Panc1 (cell line): ENCODE measurements around the gene OSBPL8. TPM values are rescaled to one million over a fixed set of nuclear protein-coding genes. Genes with fewer than 3 reads are reported as not detected.

Experiments
- ATAC-seq: fragments of 200-7000 bp; cut with Tn5 transposase; 2 replicates; pipeline ENCODE4 v1.9.1; 2020; ENCODE audit warnings: mild to moderate bottlenecking, moderate library complexity
- BruUV-seq: library from RNA; stranded (reverse); fragments of 400-500 nt; replicated peaks from 2 replicates; lab custom pipeline; 2021; lab: Mats Ljungman, UMichigan
- CTCF ChIA-PET: fragments of 300-600 bp; sonication (Branson Sonifier 250); formaldehyde crosslinking; loops from one replicate; lab custom pipeline; 2022; ENCODE audit warnings: antibody characterized with exemption; lab: Charles Lee
- POLR2A ChIA-PET: fragments of 300-600 bp; sonication (Branson Sonifier 250); formaldehyde crosslinking; loops from one replicate; lab custom pipeline; 2022; ENCODE audit warnings: antibody characterized with exemption; lab: Charles Lee
- DNase-seq: peaks from one replicate; pipeline ENCODE4 v3.0.0-alpha.2; 2010; ENCODE audit warnings: low read depth, low spot score
- H3K27ac ChIP-seq: 2 replicates; pipeline ENCODE4 v1.5.1; 2011; ENCODE audit warnings: mild to moderate bottlenecking, low read length, inconsistent platforms
- H3K27me3 ChIP-seq: fragments of 200-500 bp; sonication (Bioruptor generic); 2 replicates; pipeline ENCODE4 v1.6.0; 2014; ENCODE audit warnings: low read length, inconsistent platforms; ENCODE audit not compliant: control insufficient read depth, insufficient read depth
- H3K36me3 ChIP-seq: fragments of 200-500 bp; sonication (Bioruptor generic); 2 replicates; pipeline ENCODE4 v1.5.1; 2014; ENCODE audit warnings: inconsistent platforms, mild to moderate bottlenecking, low read length, moderate library complexity; ENCODE audit not compliant: control insufficient read depth, insufficient read depth
- H3K4me1 ChIP-seq: 2 replicates; pipeline ENCODE4 v1.5.1; 2011; ENCODE audit warnings: inconsistent platforms, mild to moderate bottlenecking, low read length, moderate library complexity; ENCODE audit not compliant: control insufficient read depth, insufficient read depth
- H3K4me3 ChIP-seq, 2 experiments: 2 replicates each; pipeline ENCODE4 v1.5.1; 2011 to 2012; ENCODE audit warnings: low read depth in 2 of 2, low read length in 2 of 2, mild to moderate bottlenecking in 2 of 2, inconsistent platforms in 1 of 2, moderate library complexity in 1 of 2
- H3K9me3 ChIP-seq: fragments of 200-500 bp; sonication (Bioruptor generic); 2 replicates; pipeline ENCODE4 v1.5.1; 2014; ENCODE audit warnings: low read depth, mild to moderate bottlenecking, inconsistent platforms, low read length, moderate library complexity; ENCODE audit not compliant: control insufficient read depth, insufficient read depth
- CTCF ChIP-seq: fragments of 450-650 bp; IDR thresholded peaks from 2 replicates; pipeline ENCODE4 v1.5.1; 2017; ENCODE audit warnings: mild to moderate bottlenecking
- POLR2AphosphoS5 ChIP-seq: IDR thresholded peaks from 2 replicates; pipeline ENCODE4 v1.6.1; 2012; ENCODE audit warnings: mild to moderate bottlenecking, low read depth, low read length, moderate library complexity
- REST ChIP-seq, 2 experiments: IDR thresholded peaks; 2 replicates each; pipeline ENCODE4 v1.6.1; 2011 to 2012; ENCODE audit warnings: low read depth in 2 of 2, control low read depth in 1 of 2, low read length in 1 of 2, mild to moderate bottlenecking in 1 of 2, moderate library complexity in 1 of 2; ENCODE audit not compliant: insufficient read depth in 1 of 2
- SIN3A ChIP-seq: IDR thresholded peaks from 2 replicates; pipeline ENCODE4 v1.6.1; 2012; ENCODE audit warnings: low read depth, mild to moderate bottlenecking, low read length, moderate library complexity, borderline replicate concordance; ENCODE audit not compliant: insufficient read depth
- TCF7L2 ChIP-seq: IDR thresholded peaks from 2 replicates; pipeline ENCODE4 v1.6.1; 2011; ENCODE audit warnings: mild to moderate bottlenecking, low read depth, low read length, inconsistent platforms
- in situ Hi-C: cut with HindIII; loops from 2 replicates; pipeline ENCODE4 v1.10.0; 2016; ENCODE audit warnings: low sequenced_read_pairs, low pct_unique_long_range_greater_than_20kb
- intact Hi-C: fragments of 100-400 bp; cut with micrococcal nuclease; formaldehyde crosslinking; loops from one replicate; pipeline ENCODE4 v1.10.0; 2022; ENCODE audit not compliant: unreplicated experiment
- total RNA-seq: library from RNA; stranded (reverse); gene quantifications from one replicate; pipeline ENCODE4 v1.2.1, GENCODE V29; 2021; ENCODE audit not compliant: unreplicated experiment

OSBPL8 gene
- total RNA-seq, 1 experiment from 2014 or later: 76.9 TPM

- no peak for TF ChIP-seq TCF7L2
- TF ChIP-seq POLR2AphosphoS5: no peak
- TF ChIP-seq CTCF: no peak
- TF ChIP-seq SIN3A: no peak
- no peak for TF ChIP-seq REST (IDR thresholded peaks at IDR 0.05; ENCODE audit: insufficient read depth in 1 of 2, low read depth in 2 of 2, low read length in 1 of 2)
- H3K4me1 ChIP-seq: no peaks in the 10 kb centered on the region
- in situ Hi-C loops (no loop called here), intact Hi-C loops (no loop called here)
- no TSS peak for BruUV-seq
- H3K27me3 ChIP-seq: no peaks in the 10 kb centered on the region
- H3K36me3 ChIP-seq: no peaks in the 10 kb centered on the region; the same call in 1 of the 2 replicates
- H3K9me3 ChIP-seq: no peaks in the 10 kb centered on the region
- ChIA-PET POLR2A (no interaction called here), CTCF (no interaction called here)
- DNase-seq (no peak), ATAC-seq (no peak)
- no peak overlapping the region for H3K4me3 ChIP-seq
- no peak overlapping the region for H3K27ac ChIP-seq
These were observed 183.6 kb downstream of the OSBPL8 start for GRCh38 chr12:76375939-76376338.

GRCh38 chr12:76375470-76375869 lies 184.1 kb downstream of the OSBPL8 start:
- H3K4me3 ChIP-seq: no peak overlapping the region
- TF ChIP-seq TCF7L2 (no peak), POLR2AphosphoS5 (no peak), CTCF (no peak), REST (IDR thresholded peaks at IDR 0.05; ENCODE audit: insufficient read depth in 1 of 2, low read depth in 2 of 2, low read length in 1 of 2) (no peak), SIN3A (no peak)
- no peaks in the 10 kb centered on the region for H3K27me3 ChIP-seq
- H3K4me1 ChIP-seq: no peaks in the 10 kb centered on the region
- no peak for DNase-seq
- no peak for ATAC-seq
- CTCF ChIA-PET: no interaction called here
- no peak overlapping the region for H3K27ac ChIP-seq
- H3K36me3 ChIP-seq: no peaks in the 10 kb centered on the region; the same call in 1 of the 2 replicates
- POLR2A ChIA-PET: no interaction called here
- H3K9me3 ChIP-seq: no peaks in the 10 kb centered on the region
- intact Hi-C loops (no loop called here), in situ Hi-C loops (no loop called here)
- no TSS peak for BruUV-seq
